Panc1 (cell line): Measurements from ENCODE around the gene SLCO3A1.

ENCODE experiments used
- POLR2AphosphoS5 ChIP-seq: IDR thresholded peaks from 2 replicates; pipeline ENCODE4 v1.6.1; 2012; ENCODE audit warnings: mild to moderate bottlenecking, low read depth, low read length, moderate library complexity
- SIN3A ChIP-seq: IDR thresholded peaks from 2 replicates; pipeline ENCODE4 v1.6.1; 2012; ENCODE audit warnings: low read depth, mild to moderate bottlenecking, low read length, moderate library complexity, borderline replicate concordance; ENCODE audit not compliant: insufficient read depth
- TCF7L2 ChIP-seq: IDR thresholded peaks from 2 replicates; pipeline ENCODE4 v1.6.1; 2011; ENCODE audit warnings: mild to moderate bottlenecking, low read depth, low read length, inconsistent platforms
- TF ChIP-seq, protein P1 (sequence below), 2 experiments: IDR thresholded peaks; 2 replicates each; pipeline ENCODE4 v1.6.1; 2011 to 2012; ENCODE audit warnings: low read depth in 2 of 2, control low read depth in 1 of 2, low read length in 1 of 2, mild to moderate bottlenecking in 1 of 2, moderate library complexity in 1 of 2; ENCODE audit not compliant: insufficient read depth in 1 of 2
- TF ChIP-seq, protein P2 (sequence below): fragments of 450-650 bp; IDR thresholded peaks from 2 replicates; pipeline ENCODE4 v1.5.1; 2017; ENCODE audit warnings: mild to moderate bottlenecking

DNA sequence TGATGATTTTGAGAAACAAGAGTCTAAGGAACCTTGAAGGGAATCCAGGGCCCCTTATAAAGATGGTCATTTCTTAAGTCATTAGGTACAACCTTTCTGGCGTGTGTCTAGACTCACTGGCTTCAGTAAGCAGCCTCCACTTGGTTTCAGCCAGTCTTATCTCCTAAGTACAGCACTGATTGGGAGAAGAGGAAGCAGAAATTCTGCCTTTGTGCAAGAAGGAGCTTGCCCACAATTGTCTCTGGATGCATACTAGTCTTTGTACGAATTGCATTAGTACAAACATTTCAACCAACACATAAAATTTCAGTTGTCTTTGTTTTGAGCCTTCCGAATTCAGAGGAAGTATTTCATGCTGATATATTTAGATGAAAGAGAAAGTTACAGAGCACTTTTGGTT lies 139.4 kb downstream of the SLCO3A1 start:
- TF ChIP-seq TCF7L2 (no peak), POLR2AphosphoS5 (no peak), SIN3A (no peak)
- TF ChIP-seq, protein P1, sequence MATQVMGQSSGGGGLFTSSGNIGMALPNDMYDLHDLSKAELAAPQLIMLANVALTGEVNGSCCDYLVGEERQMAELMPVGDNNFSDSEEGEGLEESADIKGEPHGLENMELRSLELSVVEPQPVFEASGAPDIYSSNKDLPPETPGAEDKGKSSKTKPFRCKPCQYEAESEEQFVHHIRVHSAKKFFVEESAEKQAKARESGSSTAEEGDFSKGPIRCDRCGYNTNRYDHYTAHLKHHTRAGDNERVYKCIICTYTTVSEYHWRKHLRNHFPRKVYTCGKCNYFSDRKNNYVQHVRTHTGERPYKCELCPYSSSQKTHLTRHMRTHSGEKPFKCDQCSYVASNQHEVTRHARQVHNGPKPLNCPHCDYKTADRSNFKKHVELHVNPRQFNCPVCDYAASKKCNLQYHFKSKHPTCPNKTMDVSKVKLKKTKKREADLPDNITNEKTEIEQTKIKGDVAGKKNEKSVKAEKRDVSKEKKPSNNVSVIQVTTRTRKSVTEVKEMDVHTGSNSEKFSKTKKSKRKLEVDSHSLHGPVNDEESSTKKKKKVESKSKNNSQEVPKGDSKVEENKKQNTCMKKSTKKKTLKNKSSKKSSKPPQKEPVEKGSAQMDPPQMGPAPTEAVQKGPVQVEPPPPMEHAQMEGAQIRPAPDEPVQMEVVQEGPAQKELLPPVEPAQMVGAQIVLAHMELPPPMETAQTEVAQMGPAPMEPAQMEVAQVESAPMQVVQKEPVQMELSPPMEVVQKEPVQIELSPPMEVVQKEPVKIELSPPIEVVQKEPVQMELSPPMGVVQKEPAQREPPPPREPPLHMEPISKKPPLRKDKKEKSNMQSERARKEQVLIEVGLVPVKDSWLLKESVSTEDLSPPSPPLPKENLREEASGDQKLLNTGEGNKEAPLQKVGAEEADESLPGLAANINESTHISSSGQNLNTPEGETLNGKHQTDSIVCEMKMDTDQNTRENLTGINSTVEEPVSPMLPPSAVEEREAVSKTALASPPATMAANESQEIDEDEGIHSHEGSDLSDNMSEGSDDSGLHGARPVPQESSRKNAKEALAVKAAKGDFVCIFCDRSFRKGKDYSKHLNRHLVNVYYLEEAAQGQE (IDR thresholded peaks at IDR 0.05; ENCODE audit: insufficient read depth in 1 of 2, low read depth in 2 of 2, low read length in 1 of 2): no peak
- TF ChIP-seq, protein P2, sequence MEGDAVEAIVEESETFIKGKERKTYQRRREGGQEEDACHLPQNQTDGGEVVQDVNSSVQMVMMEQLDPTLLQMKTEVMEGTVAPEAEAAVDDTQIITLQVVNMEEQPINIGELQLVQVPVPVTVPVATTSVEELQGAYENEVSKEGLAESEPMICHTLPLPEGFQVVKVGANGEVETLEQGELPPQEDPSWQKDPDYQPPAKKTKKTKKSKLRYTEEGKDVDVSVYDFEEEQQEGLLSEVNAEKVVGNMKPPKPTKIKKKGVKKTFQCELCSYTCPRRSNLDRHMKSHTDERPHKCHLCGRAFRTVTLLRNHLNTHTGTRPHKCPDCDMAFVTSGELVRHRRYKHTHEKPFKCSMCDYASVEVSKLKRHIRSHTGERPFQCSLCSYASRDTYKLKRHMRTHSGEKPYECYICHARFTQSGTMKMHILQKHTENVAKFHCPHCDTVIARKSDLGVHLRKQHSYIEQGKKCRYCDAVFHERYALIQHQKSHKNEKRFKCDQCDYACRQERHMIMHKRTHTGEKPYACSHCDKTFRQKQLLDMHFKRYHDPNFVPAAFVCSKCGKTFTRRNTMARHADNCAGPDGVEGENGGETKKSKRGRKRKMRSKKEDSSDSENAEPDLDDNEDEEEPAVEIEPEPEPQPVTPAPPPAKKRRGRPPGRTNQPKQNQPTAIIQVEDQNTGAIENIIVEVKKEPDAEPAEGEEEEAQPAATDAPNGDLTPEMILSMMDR: no peak
